ENCODE data around the gene UVRAG. TPM values are rescaled to one million over a fixed set of nuclear protein-coding genes. Genes with fewer than 3 reads are reported as not detected.

The UVRAG gene
- total and polyA plus RNA-seq, 4 donors, result 4.4 to 15.1 (median 10.0) TPM

DNA sequence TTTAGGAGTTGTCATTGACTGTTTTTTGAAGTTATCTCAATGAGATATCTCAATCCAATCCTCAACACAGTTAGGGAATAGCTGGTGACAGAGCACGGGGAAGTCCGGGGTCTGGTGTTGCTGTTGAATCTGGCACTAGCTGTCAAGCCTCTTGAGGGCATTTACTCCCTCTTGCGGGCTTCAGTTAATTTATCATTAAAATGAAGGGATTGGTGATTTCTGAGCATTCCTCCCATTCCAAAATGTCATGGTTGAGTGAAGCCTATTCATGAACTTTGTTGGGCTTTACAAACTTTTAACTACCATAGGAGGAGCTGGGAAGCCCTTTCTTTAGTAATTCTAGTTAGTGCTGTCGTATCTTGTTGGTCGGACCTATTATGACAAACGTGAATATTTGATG is 40.2 kb downstream of the UVRAG start:
- DNase-seq (ENCODE audit: low spot score), result no peak
- Histone ChIP-seq H3K4me1 (ENCODE audit: control insufficient read depth in 4 of 4, insufficient read depth in 4 of 4, low read length in 3 of 4) (peaks cover 0 to 3% (median 0%) of the 10 kb centered on the region in 4 donors), H3K27me3 (ENCODE audit: control insufficient read depth in 4 of 4, insufficient read depth in 4 of 4, low read length in 3 of 4) (no peaks in the 10 kb centered on the region), H3K36me3 (ENCODE audit: control insufficient read depth in 4 of 4, insufficient read depth in 3 of 4, low read depth in 1 of 4, low read length in 3 of 4) (peaks cover 0 to 3% (median 0%) of the 10 kb centered on the region in 4 donors), H3K9ac (ENCODE audit: low read depth in 1 of 2, low read length in 2 of 2) (no peak overlapping the region), H3K9me3 (ENCODE audit: control insufficient read depth in 4 of 4, low read length in 3 of 4) (no peaks in the 10 kb centered on the region), H3K4me3 (ENCODE audit: low read depth in 1 of 3, low read length in 3 of 3) (no peak overlapping the region), H3K27ac (ENCODE audit: low read depth in 1 of 2, low read length in 2 of 2) (no peak overlapping the region)
- TF ChIP-seq JUND (IDR thresholded peaks at IDR 0.05), result no peak
- TF ChIP-seq RXRA (IDR thresholded peaks at IDR 0.05), result no peak
- TF ChIP-seq, protein P1, sequence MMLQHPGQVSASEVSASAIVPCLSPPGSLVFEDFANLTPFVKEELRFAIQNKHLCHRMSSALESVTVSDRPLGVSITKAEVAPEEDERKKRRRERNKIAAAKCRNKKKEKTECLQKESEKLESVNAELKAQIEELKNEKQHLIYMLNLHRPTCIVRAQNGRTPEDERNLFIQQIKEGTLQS (IDR thresholded peaks at IDR 0.05), result no peak
- TF ChIP-seq, protein P2, sequence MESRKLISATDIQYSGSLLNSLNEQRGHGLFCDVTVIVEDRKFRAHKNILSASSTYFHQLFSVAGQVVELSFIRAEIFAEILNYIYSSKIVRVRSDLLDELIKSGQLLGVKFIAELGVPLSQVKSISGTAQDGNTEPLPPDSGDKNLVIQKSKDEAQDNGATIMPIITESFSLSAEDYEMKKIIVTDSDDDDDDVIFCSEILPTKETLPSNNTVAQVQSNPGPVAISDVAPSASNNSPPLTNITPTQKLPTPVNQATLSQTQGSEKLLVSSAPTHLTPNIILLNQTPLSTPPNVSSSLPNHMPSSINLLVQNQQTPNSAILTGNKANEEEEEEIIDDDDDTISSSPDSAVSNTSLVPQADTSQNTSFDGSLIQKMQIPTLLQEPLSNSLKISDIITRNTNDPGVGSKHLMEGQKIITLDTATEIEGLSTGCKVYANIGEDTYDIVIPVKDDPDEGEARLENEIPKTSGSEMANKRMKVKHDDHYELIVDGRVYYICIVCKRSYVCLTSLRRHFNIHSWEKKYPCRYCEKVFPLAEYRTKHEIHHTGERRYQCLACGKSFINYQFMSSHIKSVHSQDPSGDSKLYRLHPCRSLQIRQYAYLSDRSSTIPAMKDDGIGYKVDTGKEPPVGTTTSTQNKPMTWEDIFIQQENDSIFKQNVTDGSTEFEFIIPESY (IDR thresholded peaks at IDR 0.05), result no peak
- 94% methylated on average over 6 of the region's 6 CpGs for WGBS

DNA sequence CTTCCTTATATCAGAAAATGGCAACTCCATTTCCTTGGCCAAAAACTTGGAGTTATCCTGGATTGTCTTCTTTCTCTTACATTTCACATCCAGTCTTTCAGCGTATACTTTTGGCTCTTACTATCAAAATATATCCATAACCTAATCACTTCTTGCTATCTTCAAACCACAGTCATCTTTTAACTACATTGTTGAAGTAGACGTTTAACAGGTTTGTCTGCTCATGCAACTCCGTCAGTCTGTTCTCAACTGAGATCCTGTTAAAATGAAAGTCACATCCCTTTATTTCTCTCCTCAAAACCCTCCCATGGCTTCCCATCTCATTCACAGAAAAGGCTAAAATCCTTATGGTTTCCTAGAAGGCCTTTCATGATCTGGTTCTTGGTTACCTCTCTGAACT is 41.9 kb downstream of the UVRAG start:
- no peaks in the 10 kb centered on the region for H3K9me3 ChIP-seq (ENCODE audit: control insufficient read depth in 4 of 4, low read length in 3 of 4)
- TF ChIP-seq, protein P3, sequence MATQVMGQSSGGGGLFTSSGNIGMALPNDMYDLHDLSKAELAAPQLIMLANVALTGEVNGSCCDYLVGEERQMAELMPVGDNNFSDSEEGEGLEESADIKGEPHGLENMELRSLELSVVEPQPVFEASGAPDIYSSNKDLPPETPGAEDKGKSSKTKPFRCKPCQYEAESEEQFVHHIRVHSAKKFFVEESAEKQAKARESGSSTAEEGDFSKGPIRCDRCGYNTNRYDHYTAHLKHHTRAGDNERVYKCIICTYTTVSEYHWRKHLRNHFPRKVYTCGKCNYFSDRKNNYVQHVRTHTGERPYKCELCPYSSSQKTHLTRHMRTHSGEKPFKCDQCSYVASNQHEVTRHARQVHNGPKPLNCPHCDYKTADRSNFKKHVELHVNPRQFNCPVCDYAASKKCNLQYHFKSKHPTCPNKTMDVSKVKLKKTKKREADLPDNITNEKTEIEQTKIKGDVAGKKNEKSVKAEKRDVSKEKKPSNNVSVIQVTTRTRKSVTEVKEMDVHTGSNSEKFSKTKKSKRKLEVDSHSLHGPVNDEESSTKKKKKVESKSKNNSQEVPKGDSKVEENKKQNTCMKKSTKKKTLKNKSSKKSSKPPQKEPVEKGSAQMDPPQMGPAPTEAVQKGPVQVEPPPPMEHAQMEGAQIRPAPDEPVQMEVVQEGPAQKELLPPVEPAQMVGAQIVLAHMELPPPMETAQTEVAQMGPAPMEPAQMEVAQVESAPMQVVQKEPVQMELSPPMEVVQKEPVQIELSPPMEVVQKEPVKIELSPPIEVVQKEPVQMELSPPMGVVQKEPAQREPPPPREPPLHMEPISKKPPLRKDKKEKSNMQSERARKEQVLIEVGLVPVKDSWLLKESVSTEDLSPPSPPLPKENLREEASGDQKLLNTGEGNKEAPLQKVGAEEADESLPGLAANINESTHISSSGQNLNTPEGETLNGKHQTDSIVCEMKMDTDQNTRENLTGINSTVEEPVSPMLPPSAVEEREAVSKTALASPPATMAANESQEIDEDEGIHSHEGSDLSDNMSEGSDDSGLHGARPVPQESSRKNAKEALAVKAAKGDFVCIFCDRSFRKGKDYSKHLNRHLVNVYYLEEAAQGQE (IDR thresholded peaks at IDR 0.05), result no peak
- no peak for TF ChIP-seq RAD21 (IDR thresholded peaks at IDR 0.05)
- no peak for TF ChIP-seq SP1 (IDR thresholded peaks at IDR 0.05)
- no peak for TF ChIP-seq TAF1 (conservative IDR thresholded peaks at IDR 0.05)
- no peak for TF ChIP-seq GABPA (IDR thresholded peaks at IDR 0.05 in 1 of 2, conservative IDR thresholded peaks at IDR 0.05 in 1 of 2)
- no peak for TF ChIP-seq HNF4G (IDR thresholded peaks at IDR 0.05)
- TF ChIP-seq EGR1 (IDR thresholded peaks at IDR 0.05; ENCODE audit: low read depth in 2 of 2), result no peak
- no peak for TF ChIP-seq FOXA2 (IDR thresholded peaks at IDR 0.05)
- TF ChIP-seq, protein P4, sequence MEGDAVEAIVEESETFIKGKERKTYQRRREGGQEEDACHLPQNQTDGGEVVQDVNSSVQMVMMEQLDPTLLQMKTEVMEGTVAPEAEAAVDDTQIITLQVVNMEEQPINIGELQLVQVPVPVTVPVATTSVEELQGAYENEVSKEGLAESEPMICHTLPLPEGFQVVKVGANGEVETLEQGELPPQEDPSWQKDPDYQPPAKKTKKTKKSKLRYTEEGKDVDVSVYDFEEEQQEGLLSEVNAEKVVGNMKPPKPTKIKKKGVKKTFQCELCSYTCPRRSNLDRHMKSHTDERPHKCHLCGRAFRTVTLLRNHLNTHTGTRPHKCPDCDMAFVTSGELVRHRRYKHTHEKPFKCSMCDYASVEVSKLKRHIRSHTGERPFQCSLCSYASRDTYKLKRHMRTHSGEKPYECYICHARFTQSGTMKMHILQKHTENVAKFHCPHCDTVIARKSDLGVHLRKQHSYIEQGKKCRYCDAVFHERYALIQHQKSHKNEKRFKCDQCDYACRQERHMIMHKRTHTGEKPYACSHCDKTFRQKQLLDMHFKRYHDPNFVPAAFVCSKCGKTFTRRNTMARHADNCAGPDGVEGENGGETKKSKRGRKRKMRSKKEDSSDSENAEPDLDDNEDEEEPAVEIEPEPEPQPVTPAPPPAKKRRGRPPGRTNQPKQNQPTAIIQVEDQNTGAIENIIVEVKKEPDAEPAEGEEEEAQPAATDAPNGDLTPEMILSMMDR (IDR thresholded peaks at IDR 0.05; ENCODE audit: low read depth, low read length, missing input control), result no peak
- no peak for TF ChIP-seq YY1 (IDR thresholded peaks at IDR 0.05)
- TF ChIP-seq, protein P1 (IDR thresholded peaks at IDR 0.05), result no peak
- H3K4me1 ChIP-seq (ENCODE audit: control insufficient read depth in 4 of 4, insufficient read depth in 4 of 4, low read length in 3 of 4), result peaks cover 0 to 3% (median 0%) of the 10 kb centered on the region in 4 donors
- H3K9ac ChIP-seq (ENCODE audit: low read depth in 1 of 2, low read length in 2 of 2), result no peak overlapping the region
- H3K36me3 ChIP-seq (ENCODE audit: control insufficient read depth in 4 of 4, insufficient read depth in 3 of 4, low read depth in 1 of 4, low read length in 3 of 4), result peaks cover 0 to 3% (median under 1%) of the 10 kb centered on the region in 4 donors
- DNase-seq (ENCODE audit: low spot score), result no peak
- no peak overlapping the region for H3K4me3 ChIP-seq (ENCODE audit: low read depth in 1 of 3, low read length in 3 of 3)
- 93% methylated on average over 3 of the region's 3 CpGs for WGBS
- no peak overlapping the region for H3K27ac ChIP-seq (ENCODE audit: low read depth in 1 of 2, low read length in 2 of 2)
- no peaks in the 10 kb centered on the region for H3K27me3 ChIP-seq (ENCODE audit: control insufficient read depth in 4 of 4, insufficient read depth in 4 of 4, low read length in 3 of 4)
